GM23338 (cell line): ENCODE results near the gene MAGI3. TPM values are rescaled to one million over a fixed set of nuclear protein-coding genes. Genes with fewer than 3 reads are reported as not detected.

Source experiments
- ATAC-seq: fragments of 200-7000 bp; cut with Tn5 transposase; 3 replicates; pipeline ENCODE4 v1.9.1; 2020
- DNase-seq: peaks from one replicate; pipeline ENCODE4 v3.0.0-alpha.2; 2015; ENCODE audit warnings: low spot score
- H2AFZ ChIP-seq: fragments of 200-600 bp; sonication (generic); 2 replicates; pipeline ENCODE4 v1.8.0; 2016; ENCODE audit warnings: antibody characterized with exemption, mild to moderate bottlenecking, moderate library complexity
- H3F3A ChIP-seq: fragments of 200-600 bp; sonication (generic); replicated peaks from 2 replicates; pipeline ENCODE4 v1.8.0; 2017; ENCODE audit warnings: antibody characterized with exemption, mixed run types, low read depth
- H3K27ac ChIP-seq: fragments of 200-600 bp; sonication (generic); 2 replicates; pipeline ENCODE4 v1.6.1; 2016; ENCODE audit warnings: low read depth
- H3K27me3 ChIP-seq: fragments of 200-600 bp; sonication (generic); 2 replicates; pipeline ENCODE4 v1.8.0; 2016; ENCODE audit warnings: mild to moderate bottlenecking, mixed run types, moderate library complexity; ENCODE audit not compliant: insufficient read depth
- H3K36me3 ChIP-seq: fragments of 200-600 bp; sonication (generic); 2 replicates; pipeline ENCODE4 v1.8.0; 2016; ENCODE audit warnings: mild to moderate bottlenecking; ENCODE audit not compliant: insufficient read depth
- H3K4me1 ChIP-seq: fragments of 200-600 bp; sonication (generic); 2 replicates; pipeline ENCODE4 v1.8.0; 2016; ENCODE audit warnings: mild to moderate bottlenecking, moderate library complexity; ENCODE audit not compliant: insufficient read depth
- H3K4me2 ChIP-seq: fragments of 200-600 bp; sonication (generic); 2 replicates; pipeline ENCODE4 v1.7.1; 2017; ENCODE audit warnings: mixed run types
- H3K4me3 ChIP-seq: fragments of 200-600 bp; sonication (generic); 2 replicates; pipeline ENCODE4 v1.6.1; 2016; ENCODE audit warnings: mixed run types
- H3K79me2 ChIP-seq: fragments of 200-600 bp; sonication (generic); replicated peaks from 2 replicates; pipeline ENCODE4 v1.8.0; 2017; ENCODE audit warnings: mild to moderate bottlenecking; ENCODE audit not compliant: insufficient read depth
- H3K9me2 ChIP-seq: fragments of 200-600 bp; sonication (generic); 2 replicates; pipeline ENCODE4 v1.8.0; 2017; ENCODE audit not compliant: insufficient read depth
- H4K20me1 ChIP-seq: fragments of 200-600 bp; sonication (generic); replicated peaks from 2 replicates; pipeline ENCODE4 v1.8.0; 2017; ENCODE audit warnings: mild to moderate bottlenecking; ENCODE audit not compliant: insufficient read depth
- H3K27ac Mint-ChIP-seq: 2 replicates; pipeline ENCODE4 v1.8.0; 2020; ENCODE audit warnings: inconsistent platforms, mild to moderate bottlenecking, moderate library complexity, mixed read lengths
- H3K27me3 Mint-ChIP-seq: 3 replicates; pipeline ENCODE4 v1.8.0; 2022; ENCODE audit warnings: low read depth, mild to moderate bottlenecking, moderate library complexity, mixed read lengths, inconsistent platforms; ENCODE audit not compliant: insufficient read depth, poor library complexity
- H3K36me3 Mint-ChIP-seq: 3 replicates; pipeline ENCODE4 v1.8.0; 2021; ENCODE audit warnings: low read depth, mild to moderate bottlenecking, inconsistent platforms, moderate library complexity, mixed read lengths
- H3K4me1 Mint-ChIP-seq: 3 replicates; pipeline ENCODE4 v1.8.0; 2020; ENCODE audit warnings: mild to moderate bottlenecking, inconsistent platforms, mixed read lengths
- H3K4me3 Mint-ChIP-seq: 3 replicates; pipeline ENCODE4 v1.8.0; 2021; ENCODE audit warnings: moderate library complexity, mild to moderate bottlenecking, inconsistent platforms, mixed read lengths
- H3K9me3 Mint-ChIP-seq: 3 replicates; pipeline ENCODE4 v1.8.0; 2020; ENCODE audit warnings: moderate library complexity, mild to moderate bottlenecking, inconsistent platforms, mixed read lengths
- CREB1 ChIP-seq: fragments of 250-450 bp; sonication (Bioruptor Pico); IDR thresholded peaks from 2 replicates; pipeline ENCODE4 v1.5.0; 2020; ENCODE audit warnings: low read depth, mild to moderate bottlenecking, moderate library complexity
- CTCF ChIP-seq, 2 experiments: fragments of 200-600 bp in 1 of 2; sonication (generic) in 1 of 2; conservative IDR thresholded peaks; 2 replicates each; pipeline versions ENCODE4 v1.5.1 to v1.6.1; 2016 to 2017; ENCODE audit warnings: antibody characterized with exemption in 2 of 2, low read depth in 2 of 2, mild to moderate bottlenecking in 2 of 2, moderate library complexity in 1 of 2
- ETS1 ChIP-seq: IDR thresholded peaks from 2 replicates; pipeline ENCODE4 v1.6.1; 2016; ENCODE audit warnings: antibody characterized with exemption
- EZH2 ChIP-seq: fragments of 200-600 bp; sonication (generic); IDR thresholded peaks from one replicate; pipeline ENCODE4 v1.8.0; 2017; ENCODE audit warnings: antibody characterized with exemption, mild to moderate bottlenecking, low read depth; ENCODE audit not compliant: unreplicated experiment
- EZH2phosphoT487 ChIP-seq: fragments of 200-600 bp; sonication (generic); IDR thresholded peaks from one replicate; pipeline ENCODE4 v1.8.1; 2018; ENCODE audit warnings: antibody characterized with exemption; ENCODE audit not compliant: unreplicated experiment
- JUNB ChIP-seq: IDR thresholded peaks from one replicate; pipeline ENCODE4 v1.6.1; 2016; ENCODE audit warnings: antibody characterized with exemption; ENCODE audit not compliant: unreplicated experiment
- NANOG ChIP-seq: IDR thresholded peaks from 2 replicates; pipeline ENCODE4 v1.6.1; 2016; ENCODE audit warnings: antibody characterized with exemption, borderline replicate concordance
- POLR2AphosphoS5 ChIP-seq: IDR thresholded peaks from 2 replicates; pipeline ENCODE4 v1.6.1; 2016; ENCODE audit warnings: antibody characterized with exemption, low read depth
- REST ChIP-seq: IDR thresholded peaks from one replicate; pipeline ENCODE4 v1.6.1; 2018; ENCODE audit warnings: antibody characterized with exemption; ENCODE audit not compliant: unreplicated experiment
- STAT1 ChIP-seq: IDR thresholded peaks from one replicate; pipeline ENCODE4 v1.6.1; 2016; ENCODE audit warnings: antibody characterized with exemption; ENCODE audit not compliant: unreplicated experiment
- ZNF114 ChIP-seq: fragments of 250-450 bp; sonication (Bioruptor Pico); IDR thresholded peaks from 2 replicates; pipeline ENCODE4 v1.5.0; 2020; ENCODE audit warnings: mild to moderate bottlenecking, moderate library complexity
- ZNF331 ChIP-seq: fragments of 250-450 bp; sonication (Bioruptor Pico); IDR thresholded peaks from 2 replicates; pipeline ENCODE4 v1.5.0; 2020; ENCODE audit warnings: low read depth, mild to moderate bottlenecking, moderate library complexity
- ZNF462 ChIP-seq: fragments of 250-450 bp; sonication (Bioruptor Pico); IDR thresholded peaks from 2 replicates; pipeline ENCODE4 v1.5.0; 2020; ENCODE audit warnings: mild to moderate bottlenecking, moderate library complexity
- polyA plus RNA-seq: library from polyadenylated mRNA; unstranded; fragments of >200 nt; fragmentation: Nextera tagmentation; extraction: Ambion mirVana; gene quantifications from 2 replicates; pipeline ENCODE4 v1.2.1, GENCODE V29; 2016
- total RNA-seq: library from RNA; depleted of rRNA; stranded (reverse); fragments of >200 nt; shearing (Covaris generic); gene quantifications from 2 replicates; pipeline ENCODE4 v1.2.3, GENCODE V29; 2014

MAGI3 gene
- total and polyA plus RNA-seq, 2 experiments from 2014 or later = 3.9 to 10.0 TPM

GRCh38 chr1:113429461-113430153, 39.3 kb downstream of the MAGI3 start:
- TF ChIP-seq JUNB (no peak), POLR2AphosphoS5 (no peak), STAT1 (no peak), NANOG (no peak), EZH2 (no peak), ETS1 (no peak), CREB1 (CRISPR knock-in tag) (no peak), REST (no peak), EZH2phosphoT487 (no peak), ZNF114 (no peak), CTCF (conservative IDR thresholded peaks at IDR 0.05; ENCODE audit: low read depth in 2 of 2) (no peak), ZNF462 (CRISPR knock-in tag) (no peak), ZNF331 (CRISPR knock-in tag) (no peak)
- Mint-ChIP-seq H3K36me3 (no peaks in the 10 kb centered on the region), H3K27me3 (no peaks in the 10 kb centered on the region), H3K4me3 (no peak overlapping the region), H3K4me1 (no peaks in the 10 kb centered on the region), H3K27ac (no peak overlapping the region), H3K9me3 (no peaks in the 10 kb centered on the region)
- H3K79me2 ChIP-seq = no peaks in the 10 kb centered on the region
- H3F3A ChIP-seq = no peaks in the 10 kb centered on the region
- no peaks in the 10 kb centered on the region for H3K4me1 ChIP-seq
- H3K4me2 ChIP-seq = no peak overlapping the region
- ATAC-seq = no peak
- no peaks in the 10 kb centered on the region for H3K27me3 ChIP-seq
- no peak overlapping the region for H3K4me3 ChIP-seq
- H4K20me1 ChIP-seq = 0 out of 2 replicates have a peak, but pooled peaks cover 4% of the 10 kb centered on the region
- H3K36me3 ChIP-seq = no peaks in the 10 kb centered on the region
- DNase-seq = no peak
- no peak overlapping the region for H3K27ac ChIP-seq
- H2AFZ ChIP-seq = no peak overlapping the region
- no peaks in the 10 kb centered on the region for H3K9me2 ChIP-seq
